NCI-H1930 (cell line): ENCODE data around the gene PHF2.
A peak's percentile ranks its signal among the peaks of the same experiment; 100 is the strongest.

Experiments used
- DNase-seq, 2 experiments: peaks; one replicate each; lab custom pipeline; 2025; lab: John Stamatoyannopoulos, UW

PHF2 gene

GRCh38 chr9:93576258-93577077 lies at the start of gene PHF2:
Gene PHF2 (plus strand): TSS chr9:93576584. CDS start chr9:93576774, 190 bp downstream.
- DNase-seq: no peak

- DNase-seq: no peak
Observed at GRCh38 chr9:93531374-93531773, 45.0 kb upstream of the PHF2 start.

- no peak for DNase-seq
Observed at GRCh38 chr9:93532141-93532540, 44.2 kb upstream of the PHF2 start.

GRCh38 chr9:93533863-93534262 lies 42.5 kb upstream of the PHF2 start:
- DNase-seq: no peak

- no peak for DNase-seq
Observed at GRCh38 chr9:93536167-93536566, 40.2 kb upstream of the PHF2 start.

GRCh38 chr9:93536874-93537273 lies 39.5 kb upstream of the PHF2 start:
- no peak for DNase-seq

GRCh38 chr9:93540305-93540704 lies 36.1 kb upstream of the PHF2 start:
- no peak for DNase-seq

GRCh38 chr9:93541005-93541404 lies 35.4 kb upstream of the PHF2 start:
- DNase-seq: no peak

- no peak for DNase-seq
Observed at GRCh38 chr9:93541581-93542349, 34.6 kb upstream of the PHF2 start.

- no peak for DNase-seq
Observed at GRCh38 chr9:93543117-93543516, 33.3 kb upstream of the PHF2 start.

GRCh38 chr9:93546356-93546755 lies 30.0 kb upstream of the PHF2 start:
- no peak for DNase-seq

- DNase-seq: no peak
Observed at GRCh38 chr9:93549611-93550010, 26.8 kb upstream of the PHF2 start.

- no peak for DNase-seq
Observed at GRCh38 chr9:93552923-93553322, 23.5 kb upstream of the PHF2 start.

- no peak for DNase-seq
Observed at GRCh38 chr9:93555370-93555769, 21.0 kb upstream of the PHF2 start.

GRCh38 chr9:93557366-93558137 lies 18.8 kb upstream of the PHF2 start:
- no peak for DNase-seq

GRCh38 chr9:93558503-93558902 lies 17.9 kb upstream of the PHF2 start:
- no peak for DNase-seq

GRCh38 chr9:93560991-93561390 lies 15.4 kb upstream of the PHF2 start:
- no peak for DNase-seq

- no peak for DNase-seq
Observed at GRCh38 chr9:93562157-93562556, 14.2 kb upstream of the PHF2 start.

- no peak for DNase-seq
Observed at GRCh38 chr9:93565089-93565488, 11.3 kb upstream of the PHF2 start.

- DNase-seq: peak; percentile 93 to 96
Observed at GRCh38 chr9:93566408-93567270, 9.7 kb upstream of the PHF2 start.

GRCh38 chr9:93567271-93567959 lies 9.0 kb upstream of the PHF2 start:
- no peak for DNase-seq
